GM23338 (cell line): ENCODE results near the gene CUBN. TPM values are rescaled to one million over a fixed set of nuclear protein-coding genes. Genes with fewer than 3 reads are reported as not detected.

ENCODE experiments used
- ATAC-seq: fragments of 200-7000 bp; cut with Tn5 transposase; 3 replicates; pipeline ENCODE4 v1.9.1; 2020
- DNase-seq: peaks from one replicate; pipeline ENCODE4 v3.0.0-alpha.2; 2015; ENCODE audit warnings: low spot score
- H2AFZ ChIP-seq: fragments of 200-600 bp; sonication (generic); 2 replicates; pipeline ENCODE4 v1.8.0; 2016; ENCODE audit warnings: antibody characterized with exemption, mild to moderate bottlenecking, moderate library complexity
- H3F3A ChIP-seq: fragments of 200-600 bp; sonication (generic); replicated peaks from 2 replicates; pipeline ENCODE4 v1.8.0; 2017; ENCODE audit warnings: antibody characterized with exemption, mixed run types, low read depth
- H3K27ac ChIP-seq: fragments of 200-600 bp; sonication (generic); 2 replicates; pipeline ENCODE4 v1.6.1; 2016; ENCODE audit warnings: low read depth
- H3K27me3 ChIP-seq: fragments of 200-600 bp; sonication (generic); 2 replicates; pipeline ENCODE4 v1.8.0; 2016; ENCODE audit warnings: mild to moderate bottlenecking, mixed run types, moderate library complexity; ENCODE audit not compliant: insufficient read depth
- H3K36me3 ChIP-seq: fragments of 200-600 bp; sonication (generic); 2 replicates; pipeline ENCODE4 v1.8.0; 2016; ENCODE audit warnings: mild to moderate bottlenecking; ENCODE audit not compliant: insufficient read depth
- H3K4me1 ChIP-seq: fragments of 200-600 bp; sonication (generic); 2 replicates; pipeline ENCODE4 v1.8.0; 2016; ENCODE audit warnings: mild to moderate bottlenecking, moderate library complexity; ENCODE audit not compliant: insufficient read depth
- H3K4me2 ChIP-seq: fragments of 200-600 bp; sonication (generic); 2 replicates; pipeline ENCODE4 v1.7.1; 2017; ENCODE audit warnings: mixed run types
- H3K4me3 ChIP-seq: fragments of 200-600 bp; sonication (generic); 2 replicates; pipeline ENCODE4 v1.6.1; 2016; ENCODE audit warnings: mixed run types
- H3K79me2 ChIP-seq: fragments of 200-600 bp; sonication (generic); replicated peaks from 2 replicates; pipeline ENCODE4 v1.8.0; 2017; ENCODE audit warnings: mild to moderate bottlenecking; ENCODE audit not compliant: insufficient read depth
- H3K9me2 ChIP-seq: fragments of 200-600 bp; sonication (generic); 2 replicates; pipeline ENCODE4 v1.8.0; 2017; ENCODE audit not compliant: insufficient read depth
- H4K20me1 ChIP-seq: fragments of 200-600 bp; sonication (generic); replicated peaks from 2 replicates; pipeline ENCODE4 v1.8.0; 2017; ENCODE audit warnings: mild to moderate bottlenecking; ENCODE audit not compliant: insufficient read depth
- H3K27ac Mint-ChIP-seq: 2 replicates; pipeline ENCODE4 v1.8.0; 2020; ENCODE audit warnings: inconsistent platforms, mild to moderate bottlenecking, moderate library complexity, mixed read lengths
- H3K27me3 Mint-ChIP-seq: 3 replicates; pipeline ENCODE4 v1.8.0; 2022; ENCODE audit warnings: low read depth, mild to moderate bottlenecking, moderate library complexity, mixed read lengths, inconsistent platforms; ENCODE audit not compliant: insufficient read depth, poor library complexity
- H3K36me3 Mint-ChIP-seq: 3 replicates; pipeline ENCODE4 v1.8.0; 2021; ENCODE audit warnings: low read depth, mild to moderate bottlenecking, inconsistent platforms, moderate library complexity, mixed read lengths
- H3K4me1 Mint-ChIP-seq: 3 replicates; pipeline ENCODE4 v1.8.0; 2020; ENCODE audit warnings: mild to moderate bottlenecking, inconsistent platforms, mixed read lengths
- H3K4me3 Mint-ChIP-seq: 3 replicates; pipeline ENCODE4 v1.8.0; 2021; ENCODE audit warnings: moderate library complexity, mild to moderate bottlenecking, inconsistent platforms, mixed read lengths
- H3K9me3 Mint-ChIP-seq: 3 replicates; pipeline ENCODE4 v1.8.0; 2020; ENCODE audit warnings: moderate library complexity, mild to moderate bottlenecking, inconsistent platforms, mixed read lengths
- CREB1 ChIP-seq: fragments of 250-450 bp; sonication (Bioruptor Pico); IDR thresholded peaks from 2 replicates; pipeline ENCODE4 v1.5.0; 2020; ENCODE audit warnings: low read depth, mild to moderate bottlenecking, moderate library complexity
- EZH2 ChIP-seq: fragments of 200-600 bp; sonication (generic); IDR thresholded peaks from one replicate; pipeline ENCODE4 v1.8.0; 2017; ENCODE audit warnings: antibody characterized with exemption, mild to moderate bottlenecking, low read depth; ENCODE audit not compliant: unreplicated experiment
- EZH2phosphoT487 ChIP-seq: fragments of 200-600 bp; sonication (generic); IDR thresholded peaks from one replicate; pipeline ENCODE4 v1.8.1; 2018; ENCODE audit warnings: antibody characterized with exemption; ENCODE audit not compliant: unreplicated experiment
- JUNB ChIP-seq: IDR thresholded peaks from one replicate; pipeline ENCODE4 v1.6.1; 2016; ENCODE audit warnings: antibody characterized with exemption; ENCODE audit not compliant: unreplicated experiment
- NANOG ChIP-seq: IDR thresholded peaks from 2 replicates; pipeline ENCODE4 v1.6.1; 2016; ENCODE audit warnings: antibody characterized with exemption, borderline replicate concordance
- POLR2AphosphoS5 ChIP-seq: IDR thresholded peaks from 2 replicates; pipeline ENCODE4 v1.6.1; 2016; ENCODE audit warnings: antibody characterized with exemption, low read depth
- STAT1 ChIP-seq: IDR thresholded peaks from one replicate; pipeline ENCODE4 v1.6.1; 2016; ENCODE audit warnings: antibody characterized with exemption; ENCODE audit not compliant: unreplicated experiment
- ZNF114 ChIP-seq: fragments of 250-450 bp; sonication (Bioruptor Pico); IDR thresholded peaks from 2 replicates; pipeline ENCODE4 v1.5.0; 2020; ENCODE audit warnings: mild to moderate bottlenecking, moderate library complexity
- ZNF331 ChIP-seq: fragments of 250-450 bp; sonication (Bioruptor Pico); IDR thresholded peaks from 2 replicates; pipeline ENCODE4 v1.5.0; 2020; ENCODE audit warnings: low read depth, mild to moderate bottlenecking, moderate library complexity
- polyA plus RNA-seq: library from polyadenylated mRNA; unstranded; fragments of >200 nt; fragmentation: Nextera tagmentation; extraction: Ambion mirVana; gene quantifications from 2 replicates; pipeline ENCODE4 v1.2.1, GENCODE V29; 2016
- total RNA-seq: library from RNA; depleted of rRNA; stranded (reverse); fragments of >200 nt; shearing (Covaris generic); gene quantifications from 2 replicates; pipeline ENCODE4 v1.2.3, GENCODE V29; 2014
- TF ChIP-seq, protein P1 (sequence below): IDR thresholded peaks from one replicate; pipeline ENCODE4 v1.6.1; 2018; ENCODE audit warnings: antibody characterized with exemption; ENCODE audit not compliant: unreplicated experiment
- TF ChIP-seq, protein P2 (sequence below): IDR thresholded peaks from 2 replicates; pipeline ENCODE4 v1.6.1; 2016; ENCODE audit warnings: antibody characterized with exemption
- TF ChIP-seq, protein P3 (sequence below), 2 experiments: fragments of 200-600 bp in 1 of 2; sonication (generic) in 1 of 2; conservative IDR thresholded peaks; 2 replicates each; pipeline versions ENCODE4 v1.5.1 to v1.6.1; 2016 to 2017; ENCODE audit warnings: antibody characterized with exemption in 2 of 2, low read depth in 2 of 2, mild to moderate bottlenecking in 2 of 2, moderate library complexity in 1 of 2
- TF ChIP-seq, protein P4 (sequence below): fragments of 250-450 bp; sonication (Bioruptor Pico); IDR thresholded peaks from 2 replicates; pipeline ENCODE4 v1.5.0; 2020; ENCODE audit warnings: mild to moderate bottlenecking, moderate library complexity

CUBN gene
- total and polyA plus RNA-seq, 2 experiments from 2014 or later: 0.06 to 1.8 TPM

DNA sequence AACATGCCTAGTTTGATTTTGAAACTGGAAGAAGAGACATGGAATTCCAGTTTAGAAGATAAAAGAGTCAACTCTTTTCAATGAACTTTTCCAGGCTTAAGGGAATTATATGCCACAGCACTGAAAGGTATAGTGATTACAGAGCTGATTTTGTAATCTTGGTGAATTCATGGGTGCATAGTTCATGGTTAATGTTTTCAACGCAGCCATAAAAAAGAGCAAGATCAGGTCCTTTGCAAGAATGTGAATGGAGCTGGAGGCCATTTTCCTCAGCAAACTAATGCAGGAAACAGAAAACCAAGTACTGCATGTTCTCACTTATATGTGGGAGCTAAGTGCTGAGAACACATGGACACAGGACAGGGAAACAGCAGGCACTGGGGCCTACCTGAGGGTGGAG is 94.2 kb downstream of the CUBN start:
- Histone ChIP-seq H3K27me3 (no peaks in the 10 kb centered on the region), H2AFZ (no peak overlapping the region), H3K27ac (no peak overlapping the region), H4K20me1 (no peaks in the 10 kb centered on the region), H3K36me3 (no peaks in the 10 kb centered on the region), H3K4me2 (no peak overlapping the region), H3F3A (no peaks in the 10 kb centered on the region), H3K9me2 (peaks cover 6% of the 10 kb centered on the region; the same call in 1 of the 2 replicates), H3K4me3 (no peak overlapping the region), H3K4me1 (peaks cover 4% of the 10 kb centered on the region; the same call in 1 of the 2 replicates), H3K79me2 (no peaks in the 10 kb centered on the region)
- DNase-seq (no peak), ATAC-seq (no peak)
- peaks cover 4% of the 10 kb centered on the region for H3K4me1 Mint-ChIP-seq
- H3K27me3 Mint-ChIP-seq: no peaks in the 10 kb centered on the region
- TF ChIP-seq, protein P1, sequence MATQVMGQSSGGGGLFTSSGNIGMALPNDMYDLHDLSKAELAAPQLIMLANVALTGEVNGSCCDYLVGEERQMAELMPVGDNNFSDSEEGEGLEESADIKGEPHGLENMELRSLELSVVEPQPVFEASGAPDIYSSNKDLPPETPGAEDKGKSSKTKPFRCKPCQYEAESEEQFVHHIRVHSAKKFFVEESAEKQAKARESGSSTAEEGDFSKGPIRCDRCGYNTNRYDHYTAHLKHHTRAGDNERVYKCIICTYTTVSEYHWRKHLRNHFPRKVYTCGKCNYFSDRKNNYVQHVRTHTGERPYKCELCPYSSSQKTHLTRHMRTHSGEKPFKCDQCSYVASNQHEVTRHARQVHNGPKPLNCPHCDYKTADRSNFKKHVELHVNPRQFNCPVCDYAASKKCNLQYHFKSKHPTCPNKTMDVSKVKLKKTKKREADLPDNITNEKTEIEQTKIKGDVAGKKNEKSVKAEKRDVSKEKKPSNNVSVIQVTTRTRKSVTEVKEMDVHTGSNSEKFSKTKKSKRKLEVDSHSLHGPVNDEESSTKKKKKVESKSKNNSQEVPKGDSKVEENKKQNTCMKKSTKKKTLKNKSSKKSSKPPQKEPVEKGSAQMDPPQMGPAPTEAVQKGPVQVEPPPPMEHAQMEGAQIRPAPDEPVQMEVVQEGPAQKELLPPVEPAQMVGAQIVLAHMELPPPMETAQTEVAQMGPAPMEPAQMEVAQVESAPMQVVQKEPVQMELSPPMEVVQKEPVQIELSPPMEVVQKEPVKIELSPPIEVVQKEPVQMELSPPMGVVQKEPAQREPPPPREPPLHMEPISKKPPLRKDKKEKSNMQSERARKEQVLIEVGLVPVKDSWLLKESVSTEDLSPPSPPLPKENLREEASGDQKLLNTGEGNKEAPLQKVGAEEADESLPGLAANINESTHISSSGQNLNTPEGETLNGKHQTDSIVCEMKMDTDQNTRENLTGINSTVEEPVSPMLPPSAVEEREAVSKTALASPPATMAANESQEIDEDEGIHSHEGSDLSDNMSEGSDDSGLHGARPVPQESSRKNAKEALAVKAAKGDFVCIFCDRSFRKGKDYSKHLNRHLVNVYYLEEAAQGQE: no peak
- TF ChIP-seq, protein P2, sequence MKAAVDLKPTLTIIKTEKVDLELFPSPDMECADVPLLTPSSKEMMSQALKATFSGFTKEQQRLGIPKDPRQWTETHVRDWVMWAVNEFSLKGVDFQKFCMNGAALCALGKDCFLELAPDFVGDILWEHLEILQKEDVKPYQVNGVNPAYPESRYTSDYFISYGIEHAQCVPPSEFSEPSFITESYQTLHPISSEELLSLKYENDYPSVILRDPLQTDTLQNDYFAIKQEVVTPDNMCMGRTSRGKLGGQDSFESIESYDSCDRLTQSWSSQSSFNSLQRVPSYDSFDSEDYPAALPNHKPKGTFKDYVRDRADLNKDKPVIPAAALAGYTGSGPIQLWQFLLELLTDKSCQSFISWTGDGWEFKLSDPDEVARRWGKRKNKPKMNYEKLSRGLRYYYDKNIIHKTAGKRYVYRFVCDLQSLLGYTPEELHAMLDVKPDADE: no peak
- TF ChIP-seq EZH2phosphoT487: no peak
- no peak for TF ChIP-seq STAT1
- TF ChIP-seq, protein P3, sequence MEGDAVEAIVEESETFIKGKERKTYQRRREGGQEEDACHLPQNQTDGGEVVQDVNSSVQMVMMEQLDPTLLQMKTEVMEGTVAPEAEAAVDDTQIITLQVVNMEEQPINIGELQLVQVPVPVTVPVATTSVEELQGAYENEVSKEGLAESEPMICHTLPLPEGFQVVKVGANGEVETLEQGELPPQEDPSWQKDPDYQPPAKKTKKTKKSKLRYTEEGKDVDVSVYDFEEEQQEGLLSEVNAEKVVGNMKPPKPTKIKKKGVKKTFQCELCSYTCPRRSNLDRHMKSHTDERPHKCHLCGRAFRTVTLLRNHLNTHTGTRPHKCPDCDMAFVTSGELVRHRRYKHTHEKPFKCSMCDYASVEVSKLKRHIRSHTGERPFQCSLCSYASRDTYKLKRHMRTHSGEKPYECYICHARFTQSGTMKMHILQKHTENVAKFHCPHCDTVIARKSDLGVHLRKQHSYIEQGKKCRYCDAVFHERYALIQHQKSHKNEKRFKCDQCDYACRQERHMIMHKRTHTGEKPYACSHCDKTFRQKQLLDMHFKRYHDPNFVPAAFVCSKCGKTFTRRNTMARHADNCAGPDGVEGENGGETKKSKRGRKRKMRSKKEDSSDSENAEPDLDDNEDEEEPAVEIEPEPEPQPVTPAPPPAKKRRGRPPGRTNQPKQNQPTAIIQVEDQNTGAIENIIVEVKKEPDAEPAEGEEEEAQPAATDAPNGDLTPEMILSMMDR (conservative IDR thresholded peaks at IDR 0.05; ENCODE audit: low read depth in 2 of 2): no peak
- TF ChIP-seq ZNF114 (CRISPR knock-in tag): no peak
- no peak for TF ChIP-seq POLR2AphosphoS5
- no peak for TF ChIP-seq CREB1 (CRISPR knock-in tag)
- TF ChIP-seq, protein P4, sequence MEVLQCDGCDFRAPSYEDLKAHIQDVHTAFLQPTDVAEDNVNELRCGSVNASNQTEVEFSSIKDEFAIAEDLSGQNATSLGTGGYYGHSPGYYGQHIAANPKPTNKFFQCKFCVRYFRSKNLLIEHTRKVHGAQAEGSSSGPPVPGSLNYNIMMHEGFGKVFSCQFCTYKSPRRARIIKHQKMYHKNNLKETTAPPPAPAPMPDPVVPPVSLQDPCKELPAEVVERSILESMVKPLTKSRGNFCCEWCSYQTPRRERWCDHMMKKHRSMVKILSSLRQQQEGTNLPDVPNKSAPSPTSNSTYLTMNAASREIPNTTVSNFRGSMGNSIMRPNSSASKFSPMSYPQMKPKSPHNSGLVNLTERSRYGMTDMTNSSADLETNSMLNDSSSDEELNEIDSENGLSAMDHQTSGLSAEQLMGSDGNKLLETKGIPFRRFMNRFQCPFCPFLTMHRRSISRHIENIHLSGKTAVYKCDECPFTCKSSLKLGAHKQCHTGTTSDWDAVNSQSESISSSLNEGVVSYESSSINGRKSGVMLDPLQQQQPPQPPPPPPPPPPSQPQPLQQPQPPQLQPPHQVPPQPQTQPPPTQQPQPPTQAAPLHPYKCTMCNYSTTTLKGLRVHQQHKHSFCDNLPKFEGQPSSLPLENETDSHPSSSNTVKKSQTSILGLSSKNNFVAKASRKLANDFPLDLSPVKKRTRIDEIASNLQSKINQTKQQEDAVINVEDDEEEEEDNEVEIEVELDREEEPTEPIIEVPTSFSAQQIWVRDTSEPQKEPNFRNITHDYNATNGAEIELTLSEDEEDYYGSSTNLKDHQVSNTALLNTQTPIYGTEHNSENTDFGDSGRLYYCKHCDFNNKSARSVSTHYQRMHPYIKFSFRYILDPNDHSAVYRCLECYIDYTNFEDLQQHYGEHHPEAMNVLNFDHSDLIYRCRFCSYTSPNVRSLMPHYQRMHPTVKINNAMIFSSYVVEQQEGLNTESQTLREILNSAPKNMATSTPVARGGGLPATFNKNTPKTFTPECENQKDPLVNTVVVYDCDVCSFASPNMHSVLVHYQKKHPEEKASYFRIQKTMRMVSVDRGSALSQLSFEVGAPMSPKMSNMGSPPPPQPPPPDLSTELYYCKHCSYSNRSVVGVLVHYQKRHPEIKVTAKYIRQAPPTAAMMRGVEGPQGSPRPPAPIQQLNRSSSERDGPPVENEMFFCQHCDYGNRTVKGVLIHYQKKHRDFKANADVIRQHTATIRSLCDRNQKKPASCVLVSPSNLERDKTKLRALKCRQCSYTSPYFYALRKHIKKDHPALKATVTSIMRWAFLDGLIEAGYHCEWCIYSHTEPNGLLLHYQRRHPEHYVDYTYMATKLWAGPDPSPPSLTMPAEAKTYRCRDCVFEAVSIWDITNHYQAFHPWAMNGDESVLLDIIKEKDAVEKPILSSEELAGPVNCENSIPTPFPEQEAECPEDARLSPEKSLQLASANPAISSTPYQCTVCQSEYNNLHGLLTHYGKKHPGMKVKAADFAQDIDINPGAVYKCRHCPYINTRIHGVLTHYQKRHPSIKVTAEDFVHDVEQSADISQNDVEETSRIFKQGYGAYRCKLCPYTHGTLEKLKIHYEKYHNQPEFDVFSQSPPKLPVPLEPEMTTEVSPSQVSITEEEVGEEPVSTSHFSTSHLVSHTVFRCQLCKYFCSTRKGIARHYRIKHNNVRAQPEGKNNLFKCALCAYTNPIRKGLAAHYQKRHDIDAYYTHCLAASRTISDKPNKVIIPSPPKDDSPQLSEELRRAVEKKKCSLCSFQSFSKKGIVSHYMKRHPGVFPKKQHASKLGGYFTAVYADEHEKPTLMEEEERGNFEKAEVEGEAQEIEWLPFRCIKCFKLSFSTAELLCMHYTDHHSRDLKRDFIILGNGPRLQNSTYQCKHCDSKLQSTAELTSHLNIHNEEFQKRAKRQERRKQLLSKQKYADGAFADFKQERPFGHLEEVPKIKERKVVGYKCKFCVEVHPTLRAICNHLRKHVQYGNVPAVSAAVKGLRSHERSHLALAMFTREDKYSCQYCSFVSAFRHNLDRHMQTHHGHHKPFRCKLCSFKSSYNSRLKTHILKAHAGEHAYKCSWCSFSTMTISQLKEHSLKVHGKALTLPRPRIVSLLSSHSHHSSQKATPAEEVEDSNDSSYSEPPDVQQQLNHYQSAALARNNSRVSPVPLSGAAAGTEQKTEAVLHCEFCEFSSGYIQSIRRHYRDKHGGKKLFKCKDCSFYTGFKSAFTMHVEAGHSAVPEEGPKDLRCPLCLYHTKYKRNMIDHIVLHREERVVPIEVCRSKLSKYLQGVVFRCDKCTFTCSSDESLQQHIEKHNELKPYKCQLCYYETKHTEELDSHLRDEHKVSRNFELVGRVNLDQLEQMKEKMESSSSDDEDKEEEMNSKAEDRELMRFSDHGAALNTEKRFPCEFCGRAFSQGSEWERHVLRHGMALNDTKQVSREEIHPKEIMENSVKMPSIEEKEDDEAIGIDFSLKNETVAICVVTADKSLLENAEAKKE: no peak
- no peak for TF ChIP-seq NANOG
- TF ChIP-seq JUNB: no peak
- no peak for TF ChIP-seq EZH2
- no peak for TF ChIP-seq ZNF331
- no peak overlapping the region for H3K27ac Mint-ChIP-seq
- no peaks in the 10 kb centered on the region for H3K9me3 Mint-ChIP-seq
- H3K36me3 Mint-ChIP-seq: no peaks in the 10 kb centered on the region
- H3K4me3 Mint-ChIP-seq: no peak overlapping the region
